ENCODE measurements around the gene SEPTIN10. TPM values are rescaled to one million over a fixed set of nuclear protein-coding genes. Genes with fewer than 3 reads are reported as not detected.

SEPTIN10 gene
- total and polyA plus RNA-seq, 4 experiments from 2014 or later = 2.5 to 5.7 (median 4.2) TPM

DNA sequence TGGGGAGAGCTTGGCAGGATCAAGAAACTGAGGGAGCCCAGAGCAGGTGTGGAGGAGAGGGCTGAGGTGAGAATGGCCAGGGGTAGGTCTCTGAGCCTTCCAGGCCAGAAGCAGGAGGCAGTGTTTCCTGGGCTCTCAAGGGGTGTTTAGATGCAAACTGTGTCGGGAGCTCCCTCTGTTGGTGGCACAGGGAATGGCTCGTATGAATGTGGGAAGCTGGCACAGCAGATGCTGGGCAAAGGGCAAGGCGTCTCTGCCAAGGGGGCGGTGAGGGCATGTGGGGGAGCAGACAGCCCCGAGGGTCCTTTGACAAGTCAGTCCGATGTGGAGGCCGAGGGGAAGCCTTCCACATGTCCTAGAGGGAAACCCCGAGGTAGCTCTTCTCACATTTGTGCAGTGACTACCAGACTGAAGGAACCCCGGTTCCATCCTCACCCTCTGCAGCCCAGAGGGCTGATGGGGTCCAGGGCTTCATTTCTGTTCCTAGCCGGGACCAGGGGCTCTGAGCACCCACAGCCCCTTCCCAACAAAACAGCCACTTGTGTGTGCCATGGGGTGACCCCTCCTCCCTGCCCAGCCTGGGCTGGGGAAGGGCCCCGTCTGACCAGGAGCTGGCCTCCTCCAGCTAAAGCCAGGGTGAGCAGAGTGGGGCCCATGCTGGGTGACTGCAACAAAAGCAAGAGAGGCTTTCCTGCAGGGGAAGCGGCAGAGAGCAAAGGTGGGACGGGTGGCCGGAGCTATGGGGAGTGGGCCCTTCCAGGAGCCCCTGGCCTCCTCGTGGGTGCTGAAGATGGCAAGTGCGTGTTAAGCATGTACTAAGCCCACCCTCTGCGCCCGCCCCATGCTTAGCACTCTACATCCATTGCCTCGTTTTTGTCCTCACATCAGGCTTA is 103.4 kb downstream of the SEPTIN10 start:
- DNase-seq = peak; percentile 65 to 71 (median 68)
- no peaks in the 10 kb centered on the region for H3K9me3 ChIP-seq (ENCODE audit: control insufficient read depth in 1 of 2, low read length in 2 of 2)
- H3K27ac Mint-ChIP-seq = peak overlapping the region in 1 of 7 donors; percentile 44
- no peaks in the 10 kb centered on the region for H3K27me3 Mint-ChIP-seq
- no peaks in the 10 kb centered on the region for H3K36me3 ChIP-seq (ENCODE audit: insufficient read depth, low read length)
- CTCF ChIA-PET (ENCODE audit: partially characterized antibody) = interaction anchor here (0.7 to 4.2 kb wide), 34 partner anchors 10 to 687 kb away, joined by 3 to 42 read pairs (median 4); partner anchors contain the start of gene SH3RF3
- H3K27me3 ChIP-seq (ENCODE audit: insufficient read depth, low read length) = no peaks in the 10 kb centered on the region
- no peak overlapping the region for H3K27ac ChIP-seq (ENCODE audit: low read depth, low read length)
- H3K4me3 ChIP-seq (ENCODE audit: low read length in 2 of 2) = no peak overlapping the region
- H3K4me1 ChIP-seq (ENCODE audit: insufficient read depth, low read length) = no peaks in the 10 kb centered on the region
- H3K36me3 Mint-ChIP-seq = no peaks in the 10 kb centered on the region
- intact Hi-C loops (cut with micrococcal nuclease) = loop anchor here (1.0 to 5.0 kb wide), 4 partner anchors 198 to 724 kb away; partner anchors contain the start of gene CCDC138
- POLR2A ChIA-PET (ENCODE audit: partially characterized antibody) = interaction anchor here (0.8 to 2.3 kb wide), 3 partner anchors 13 to 479 kb away, joined by 3 to 8 read pairs (median 4); partner anchors contain the start of gene SH3RF3
- peaks cover 0 to 11% (median 5%) of the 10 kb centered on the region in 4 donors for H3K4me1 Mint-ChIP-seq
- no peak overlapping the region for H3K4me3 Mint-ChIP-seq
- peaks cover 0 to 1% (median 0%) of the 10 kb centered on the region in 8 donors for H3K9me3 Mint-ChIP-seq

- H3K4me3 ChIP-seq (ENCODE audit: low read length in 2 of 2) = no peak overlapping the region
- no peaks in the 10 kb centered on the region for H3K9me3 ChIP-seq (ENCODE audit: control insufficient read depth in 1 of 2, low read length in 2 of 2)
- H3K4me1 Mint-ChIP-seq = peaks cover 0 to 9% (median 3%) of the 10 kb centered on the region in 4 donors
- no peaks in the 10 kb centered on the region for H3K36me3 Mint-ChIP-seq
- H3K27ac Mint-ChIP-seq = no peak overlapping the region
- H3K4me1 ChIP-seq (ENCODE audit: insufficient read depth, low read length) = no peaks in the 10 kb centered on the region
- no peaks in the 10 kb centered on the region for H3K36me3 ChIP-seq (ENCODE audit: insufficient read depth, low read length)
- H3K4me3 Mint-ChIP-seq = no peak overlapping the region
- POLR2A ChIA-PET (ENCODE audit: partially characterized antibody) = interaction anchor here (2.3 kb wide), 1 partner anchor 380 kb away, joined by 8 read pairs; the partner anchor contains the start of gene SH3RF3
- intact Hi-C loops (cut with micrococcal nuclease) = no loop called here
- no peaks in the 10 kb centered on the region for H3K27me3 ChIP-seq (ENCODE audit: insufficient read depth, low read length)
- no peak overlapping the region for H3K27ac ChIP-seq (ENCODE audit: low read depth, low read length)
- CTCF ChIA-PET (ENCODE audit: partially characterized antibody) = interaction anchor here (0.6 to 4.2 kb wide), 6 partner anchors 166 to 655 kb away, joined by 3 to 42 read pairs (median 15); partner anchors contain the start of gene SH3RF3
- no peak for DNase-seq
- peaks cover 0 to 1% (median 0%) of the 10 kb centered on the region in 8 donors for H3K9me3 Mint-ChIP-seq
- H3K27me3 Mint-ChIP-seq = no peaks in the 10 kb centered on the region
These were observed 105.2 kb downstream of the SEPTIN10 start for GRCh38 chr2:109508556-109508955.

DNA sequence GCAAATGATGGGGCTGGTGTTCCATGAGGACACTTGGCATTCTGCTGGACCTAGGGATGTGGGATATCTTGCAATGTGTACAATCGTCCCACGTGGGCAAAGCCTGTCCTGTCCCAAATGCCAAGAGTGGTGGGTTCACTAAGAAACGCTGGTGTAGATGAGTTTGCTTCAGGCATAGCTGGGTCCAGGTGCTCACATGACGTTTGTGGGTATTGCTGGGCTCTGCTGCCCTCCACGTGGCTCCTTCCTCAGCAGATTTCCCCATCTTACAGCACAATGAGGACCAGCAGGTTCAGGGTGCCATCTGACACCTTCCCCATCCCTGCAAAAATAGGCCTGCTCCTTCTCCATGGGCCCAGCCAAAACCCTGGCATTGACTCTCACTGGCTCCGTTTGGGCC is 105.9 kb downstream of the SEPTIN10 start:
- intact Hi-C loops (cut with micrococcal nuclease) = no loop called here
- H3K4me3 Mint-ChIP-seq = no peak overlapping the region
- Histone ChIP-seq H3K9me3 (ENCODE audit: control insufficient read depth in 1 of 2, low read length in 2 of 2) (no peaks in the 10 kb centered on the region), H3K27me3 (ENCODE audit: insufficient read depth, low read length) (no peaks in the 10 kb centered on the region), H3K4me1 (ENCODE audit: insufficient read depth, low read length) (no peaks in the 10 kb centered on the region), H3K27ac (ENCODE audit: low read depth, low read length) (no peak overlapping the region), H3K4me3 (ENCODE audit: low read length in 2 of 2) (no peak overlapping the region), H3K36me3 (ENCODE audit: insufficient read depth, low read length) (no peaks in the 10 kb centered on the region)
- DNase-seq = no peak
- no peak overlapping the region for H3K27ac Mint-ChIP-seq
- CTCF ChIA-PET (ENCODE audit: partially characterized antibody) = interaction anchor here (0.9 to 1.5 kb wide), 3 partner anchors 28 to 653 kb away, joined by 3 to 5 read pairs (median 3); no protein-coding TSS in a partner anchor
- H3K4me1 Mint-ChIP-seq = peaks cover 0 to 4% (median 2%) of the 10 kb centered on the region in 4 donors
- POLR2A ChIA-PET (ENCODE audit: partially characterized antibody) = no interaction called here
- no peaks in the 10 kb centered on the region for H3K27me3 Mint-ChIP-seq
- H3K9me3 Mint-ChIP-seq = peaks cover 0 to 1% (median 0%) of the 10 kb centered on the region in 8 donors
- no peaks in the 10 kb centered on the region for H3K36me3 Mint-ChIP-seq

- no peaks in the 10 kb centered on the region for H3K27me3 ChIP-seq (ENCODE audit: insufficient read depth, low read length)
- CTCF ChIA-PET (ENCODE audit: partially characterized antibody) = interaction anchor here (0.9 to 1.5 kb wide), 5 partner anchors 17 to 653 kb away, joined by 3 to 5 read pairs (median 3); no protein-coding TSS in a partner anchor
- intact Hi-C loops (cut with micrococcal nuclease) = no loop called here
These were observed 106.5 kb downstream of the SEPTIN10 start for GRCh38 chr2:109507217-109507616.

GRCh38 chr2:109503191-109503590 is 110.6 kb downstream of the SEPTIN10 start:
- Mint-ChIP-seq H3K4me3 (no peak overlapping the region), H3K4me1 (no peaks in the 10 kb centered on the region), H3K9me3 (no peaks in the 10 kb centered on the region), H3K27ac (no peak overlapping the region), H3K36me3 (no peaks in the 10 kb centered on the region), H3K27me3 (no peaks in the 10 kb centered on the region)
- Histone ChIP-seq H3K36me3 (ENCODE audit: insufficient read depth, low read length) (no peaks in the 10 kb centered on the region), H3K4me3 (ENCODE audit: low read length in 2 of 2) (no peak overlapping the region), H3K9me3 (ENCODE audit: control insufficient read depth in 1 of 2, low read length in 2 of 2) (no peaks in the 10 kb centered on the region), H3K27ac (ENCODE audit: low read depth, low read length) (no peak overlapping the region), H3K4me1 (ENCODE audit: insufficient read depth, low read length) (no peaks in the 10 kb centered on the region), H3K27me3 (ENCODE audit: insufficient read depth, low read length) (no peaks in the 10 kb centered on the region)
- CTCF ChIA-PET (ENCODE audit: partially characterized antibody) = interaction anchor here (0.8 kb wide), 1 partner anchor 18 kb away, joined by 3 read pairs; no protein-coding TSS in a partner anchor
- POLR2A ChIA-PET (ENCODE audit: partially characterized antibody) = no interaction called here
- intact Hi-C loops (cut with micrococcal nuclease) = no loop called here
- DNase-seq = no peak

More at GRCh38 chr2:109507217-109507616, 106.5 kb downstream of the SEPTIN10 start:
- Mint-ChIP-seq H3K4me1 (peaks cover 0 to 4% (median 2%) of the 10 kb centered on the region in 4 donors), H3K9me3 (peaks cover 0 to 1% (median 0%) of the 10 kb centered on the region in 8 donors), H3K27ac (no peak overlapping the region), H3K4me3 (no peak overlapping the region), H3K27me3 (no peaks in the 10 kb centered on the region), H3K36me3 (no peaks in the 10 kb centered on the region)
- H3K4me3 ChIP-seq (ENCODE audit: low read length in 2 of 2) = no peak overlapping the region
- POLR2A ChIA-PET (ENCODE audit: partially characterized antibody) = no interaction called here
- no peak overlapping the region for H3K27ac ChIP-seq (ENCODE audit: low read depth, low read length)
- H3K36me3 ChIP-seq (ENCODE audit: insufficient read depth, low read length) = no peaks in the 10 kb centered on the region
- no peak for DNase-seq
- H3K4me1 ChIP-seq (ENCODE audit: insufficient read depth, low read length) = no peaks in the 10 kb centered on the region
- H3K9me3 ChIP-seq (ENCODE audit: control insufficient read depth in 1 of 2, low read length in 2 of 2) = no peaks in the 10 kb centered on the region

DNA sequence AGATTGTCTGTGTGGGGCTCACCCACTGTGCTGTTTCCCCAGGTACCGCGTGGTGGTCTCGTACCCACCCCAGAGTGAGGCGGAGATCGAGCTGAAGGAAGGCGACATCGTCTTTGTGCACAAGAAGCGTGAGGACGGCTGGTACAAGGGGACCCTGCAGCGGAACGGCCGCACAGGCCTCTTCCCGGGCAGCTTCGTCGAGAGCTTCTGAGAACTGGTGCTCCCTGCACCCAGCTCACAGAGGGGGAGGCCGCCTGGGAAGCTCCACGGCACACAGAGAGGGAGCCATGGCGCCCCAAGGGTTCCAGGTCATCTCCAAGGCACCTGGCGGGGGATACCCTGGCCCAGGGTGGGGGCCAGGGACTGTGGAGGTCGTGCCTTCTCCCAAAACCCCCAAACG is 112.3 kb downstream of the SEPTIN10 start:
- H3K4me1 ChIP-seq (ENCODE audit: insufficient read depth, low read length) = no peaks in the 10 kb centered on the region
- H3K36me3 ChIP-seq (ENCODE audit: insufficient read depth, low read length) = no peaks in the 10 kb centered on the region
- Mint-ChIP-seq H3K36me3 (no peaks in the 10 kb centered on the region), H3K4me3 (no peak overlapping the region), H3K4me1 (no peaks in the 10 kb centered on the region), H3K9me3 (no peaks in the 10 kb centered on the region), H3K27ac (no peak overlapping the region), H3K27me3 (no peaks in the 10 kb centered on the region)
- H3K27ac ChIP-seq (ENCODE audit: low read depth, low read length) = no peak overlapping the region
- ChIA-PET POLR2A (ENCODE audit: partially characterized antibody) (no interaction called here), CTCF (ENCODE audit: partially characterized antibody) (no interaction called here)
- no peak overlapping the region for H3K4me3 ChIP-seq (ENCODE audit: low read length in 2 of 2)
- no peak for DNase-seq
- no peaks in the 10 kb centered on the region for H3K27me3 ChIP-seq (ENCODE audit: insufficient read depth, low read length)
- intact Hi-C loops (cut with micrococcal nuclease) = no loop called here
- H3K9me3 ChIP-seq (ENCODE audit: control insufficient read depth in 1 of 2, low read length in 2 of 2) = no peaks in the 10 kb centered on the region

DNA sequence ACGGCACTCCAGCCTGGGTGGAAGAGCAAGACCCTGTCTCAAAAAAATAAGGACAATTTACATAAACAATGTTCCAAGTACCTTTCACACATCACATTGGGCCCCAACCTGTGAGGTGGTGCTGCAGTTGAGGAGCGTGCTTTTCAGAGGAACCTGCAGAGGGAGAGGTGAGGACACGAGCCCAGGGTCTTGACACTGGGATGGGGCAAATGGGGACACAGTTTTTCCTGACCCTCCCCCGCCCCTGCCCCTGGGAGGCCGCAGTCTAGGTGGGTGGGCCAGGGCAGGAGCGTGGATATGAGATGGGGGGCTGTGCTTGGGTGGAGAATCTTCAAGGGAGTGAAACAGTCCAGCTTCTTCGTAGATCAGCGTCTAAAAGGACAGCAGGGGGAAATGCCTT is 112.9 kb downstream of the SEPTIN10 start:
- Mint-ChIP-seq H3K36me3 (no peaks in the 10 kb centered on the region), H3K4me3 (no peak overlapping the region), H3K27ac (peak overlapping the region in 1 of 7 donors; percentile 23), H3K4me1 (no peaks in the 10 kb centered on the region), H3K27me3 (no peaks in the 10 kb centered on the region), H3K9me3 (peaks cover 0 to 2% (median 0%) of the 10 kb centered on the region in 8 donors)
- POLR2A ChIA-PET (ENCODE audit: partially characterized antibody) = no interaction called here
- Histone ChIP-seq H3K4me3 (ENCODE audit: low read length in 2 of 2) (no peak overlapping the region), H3K27me3 (ENCODE audit: insufficient read depth, low read length) (no peaks in the 10 kb centered on the region), H3K27ac (ENCODE audit: low read depth, low read length) (no peak overlapping the region), H3K36me3 (ENCODE audit: insufficient read depth, low read length) (no peaks in the 10 kb centered on the region), H3K4me1 (ENCODE audit: insufficient read depth, low read length) (no peaks in the 10 kb centered on the region), H3K9me3 (ENCODE audit: control insufficient read depth in 1 of 2, low read length in 2 of 2) (no peaks in the 10 kb centered on the region)
- intact Hi-C loops (cut with micrococcal nuclease) = no loop called here
- CTCF ChIA-PET (ENCODE audit: partially characterized antibody) = interaction anchor here (1.0 kb wide), 1 partner anchor 9 kb away, joined by 6 read pairs; no protein-coding TSS in a partner anchor
- DNase-seq = no peak
